Adrenal gland (tissue), 5 donors: ENCODE results near the gene CWC27.

Experiments
- CTCF ChIP-seq, 6 experiments: fragments of 450-650 bp in 4 of 6; fragments of 200-600 bp in 2 of 6; sonication (generic) in 1 of 6; IDR thresholded peaks; 1 replicate in 5 of 6; 2 replicates in 1 of 6; pipeline versions ENCODE4 v1.5.1 to v1.8.0; 2016 to 2021; ENCODE audit warnings: antibody characterized with exemption in 6 of 6, mild to moderate bottlenecking in 2 of 6, moderate library complexity in 1 of 6
- POLR2A ChIP-seq, 2 donors: fragments of 450-650 bp; IDR thresholded peaks; one replicate each; pipeline ENCODE4 v1.6.1; 2017; ENCODE audit warnings: antibody characterized with exemption in 2 of 2, mild to moderate bottlenecking in 2 of 2, moderate library complexity in 1 of 2
- donor health status: DM: no; HTN: no; CAD: no.

GRCh38 chr5:65034029-65034812 lies 265.5 kb downstream of the CWC27 start:
- TF ChIP-seq POLR2A (IDR thresholded peaks at IDR 0.05): no peak
- no peak for TF ChIP-seq CTCF (IDR thresholded peaks at IDR 0.05)
